Astrocyte (in vitro differentiated cells and primary cell): ENCODE data around the gene QARS1.

Experiments
- CTCF ChIP-seq: IDR thresholded peaks from 2 replicates; pipeline ENCODE4 v1.5.1; 2011; ENCODE audit warnings: low read depth, mild to moderate bottlenecking, inconsistent platforms, low read length, moderate library complexity; ENCODE audit not compliant: insufficient read depth
- EZH2 ChIP-seq: IDR thresholded peaks from 2 replicates; pipeline ENCODE4 v1.6.1; 2012; ENCODE audit warnings: mild to moderate bottlenecking, low read length, inconsistent platforms; ENCODE audit not compliant: insufficient read depth

- TF ChIP-seq CTCF (no peak), EZH2 (no peak)
These were observed 43.6 kb upstream of the QARS1 start for GRCh38 chr3:49148159-49148558.
